Right atrium auricular region (tissue), 2 donors: ENCODE results near the gene TMEM109. TPM values are rescaled to one million over a fixed set of nuclear protein-coding genes. Genes with fewer than 3 reads are reported as not detected.

Experiments
- DNase-seq: peaks from one replicate; pipeline ENCODE4 v3.0.0-alpha.2; 2019; ENCODE audit warnings: low spot score
- H3K27ac ChIP-seq, 2 donors: fragments of 200-600 bp; sonication (generic); 1 replicate in 1 of 2; 2 replicates in 1 of 2; pipeline ENCODE4 v1.5.1; 2016 to 2019
- H3K27me3 ChIP-seq, 2 donors: fragments of 200-600 bp; sonication (generic); one replicate each; pipeline versions ENCODE4 v1.5.1 to v1.6.0; 2017 to 2019
- H3K36me3 ChIP-seq: fragments of 200-600 bp; sonication (generic); one replicate; pipeline ENCODE4 v1.5.1; 2016
- H3K4me1 ChIP-seq, 2 donors: fragments of 200-600 bp; sonication (generic); one replicate each; pipeline versions ENCODE4 v1.5.1 to v1.6.0; 2017 to 2019
- H3K4me3 ChIP-seq, 2 donors: fragments of 200-600 bp; sonication (generic); 1 replicate in 1 of 2; 2 replicates in 1 of 2; pipeline ENCODE4 v1.5.1; 2017 to 2019; ENCODE audit warnings: mild to moderate bottlenecking in 1 of 2, moderate library complexity in 1 of 2
- H3K9me3 ChIP-seq, 2 donors: fragments of 200-600 bp; sonication (generic); one replicate each; pipeline ENCODE4 v1.5.1; 2019
- total RNA-seq, 2 donors: library from RNA; depleted of rRNA; stranded (reverse); fragments of >200 nt; gene quantifications; one replicate each; pipeline ENCODE4 v1.1.0, GENCODE V29; 2016
- TF ChIP-seq, protein P1 (sequence below), 2 donors: fragments of 200-600 bp; sonication (generic); IDR thresholded peaks; one replicate each; pipeline ENCODE4 v1.5.1; 2019; ENCODE audit warnings: antibody characterized with exemption in 2 of 2

TMEM109 gene
- total RNA-seq, 2 donors from 2014 or later = 119 to 124 TPM

DNA sequence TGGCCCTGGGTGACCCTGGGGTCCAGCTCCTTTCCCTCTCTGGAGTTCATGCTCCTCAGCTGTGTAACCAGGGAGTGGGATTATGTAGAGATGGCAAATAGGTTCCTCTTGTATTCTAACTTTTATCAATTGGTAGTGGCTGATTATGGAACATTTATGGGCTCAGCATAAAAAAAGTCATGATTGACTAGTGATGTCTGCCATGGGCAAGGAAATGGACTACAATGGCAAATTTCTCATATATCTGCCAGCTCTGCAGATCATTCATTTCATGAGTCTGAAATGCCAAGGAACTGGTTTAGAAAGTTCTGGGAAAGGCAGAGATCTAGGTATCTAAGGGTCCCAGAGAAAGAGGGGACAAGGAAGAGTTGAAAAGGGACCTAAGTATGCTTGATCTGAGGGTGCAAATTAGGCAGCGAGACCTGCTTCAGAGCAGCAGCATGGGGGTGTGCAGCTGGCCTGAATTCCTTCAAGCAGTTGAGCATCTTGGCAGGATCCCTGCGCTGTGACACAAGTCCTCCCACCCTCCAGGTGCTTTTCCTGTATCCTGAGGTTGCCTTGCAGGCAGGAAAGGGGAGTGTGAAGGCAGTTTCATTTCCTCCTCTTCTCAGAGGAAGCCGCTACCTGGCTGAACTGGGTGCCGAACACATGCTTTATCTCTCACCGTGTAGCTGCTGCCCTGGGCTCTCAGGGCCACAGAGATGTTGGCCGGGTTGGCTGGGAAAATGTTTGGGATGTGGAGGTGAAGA is 27.6 kb downstream of the TMEM109 start:
- H3K9me3 ChIP-seq = no peaks in the 10 kb centered on the region
- peaks cover 8% of the 10 kb centered on the region for H3K36me3 ChIP-seq
- peaks cover 0 to 8% of the 10 kb centered on the region in 2 donors for H3K4me1 ChIP-seq
- TF ChIP-seq, protein P1, sequence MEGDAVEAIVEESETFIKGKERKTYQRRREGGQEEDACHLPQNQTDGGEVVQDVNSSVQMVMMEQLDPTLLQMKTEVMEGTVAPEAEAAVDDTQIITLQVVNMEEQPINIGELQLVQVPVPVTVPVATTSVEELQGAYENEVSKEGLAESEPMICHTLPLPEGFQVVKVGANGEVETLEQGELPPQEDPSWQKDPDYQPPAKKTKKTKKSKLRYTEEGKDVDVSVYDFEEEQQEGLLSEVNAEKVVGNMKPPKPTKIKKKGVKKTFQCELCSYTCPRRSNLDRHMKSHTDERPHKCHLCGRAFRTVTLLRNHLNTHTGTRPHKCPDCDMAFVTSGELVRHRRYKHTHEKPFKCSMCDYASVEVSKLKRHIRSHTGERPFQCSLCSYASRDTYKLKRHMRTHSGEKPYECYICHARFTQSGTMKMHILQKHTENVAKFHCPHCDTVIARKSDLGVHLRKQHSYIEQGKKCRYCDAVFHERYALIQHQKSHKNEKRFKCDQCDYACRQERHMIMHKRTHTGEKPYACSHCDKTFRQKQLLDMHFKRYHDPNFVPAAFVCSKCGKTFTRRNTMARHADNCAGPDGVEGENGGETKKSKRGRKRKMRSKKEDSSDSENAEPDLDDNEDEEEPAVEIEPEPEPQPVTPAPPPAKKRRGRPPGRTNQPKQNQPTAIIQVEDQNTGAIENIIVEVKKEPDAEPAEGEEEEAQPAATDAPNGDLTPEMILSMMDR (IDR thresholded peaks at IDR 0.05) = no peak
- no peak for DNase-seq
- H3K27me3 ChIP-seq = no peaks in the 10 kb centered on the region
- H3K27ac ChIP-seq = no peak overlapping the region
- no peak overlapping the region for H3K4me3 ChIP-seq

GRCh38 chr11:60942219-60942618 is 28.3 kb downstream of the TMEM109 start:
- no peak for DNase-seq
- no peaks in the 10 kb centered on the region for H3K27me3 ChIP-seq
- H3K9me3 ChIP-seq = no peaks in the 10 kb centered on the region
- H3K36me3 ChIP-seq = peaks cover 8% of the 10 kb centered on the region
- H3K4me1 ChIP-seq = peaks cover 0 to 3% of the 10 kb centered on the region in 2 donors
- no peak overlapping the region for H3K27ac ChIP-seq
- no peak overlapping the region for H3K4me3 ChIP-seq
- TF ChIP-seq, protein P1 (IDR thresholded peaks at IDR 0.05) = no peak

GRCh38 chr11:60942970-60943565 is 29.1 kb downstream of the TMEM109 start:
- Histone ChIP-seq H3K4me1 (peaks cover 0 to 3% of the 10 kb centered on the region in 2 donors), H3K27me3 (no peaks in the 10 kb centered on the region), H3K4me3 (no peak overlapping the region), H3K9me3 (no peaks in the 10 kb centered on the region), H3K36me3 (peaks cover 8% of the 10 kb centered on the region), H3K27ac (no peak overlapping the region)
- no peak for DNase-seq
- TF ChIP-seq, protein P1 (IDR thresholded peaks at IDR 0.05) = no peak

GRCh38 chr11:60944490-60945294 is 30.7 kb downstream of the TMEM109 start:
- Histone ChIP-seq H3K9me3 (no peaks in the 10 kb centered on the region), H3K27ac (no peak overlapping the region), H3K4me3 (no peak overlapping the region), H3K27me3 (no peaks in the 10 kb centered on the region), H3K36me3 (peaks cover 5% of the 10 kb centered on the region), H3K4me1 (peaks cover 0 to 6% of the 10 kb centered on the region in 2 donors)
- TF ChIP-seq, protein P1 (IDR thresholded peaks at IDR 0.05) = no peak
- no peak for DNase-seq

DNA sequence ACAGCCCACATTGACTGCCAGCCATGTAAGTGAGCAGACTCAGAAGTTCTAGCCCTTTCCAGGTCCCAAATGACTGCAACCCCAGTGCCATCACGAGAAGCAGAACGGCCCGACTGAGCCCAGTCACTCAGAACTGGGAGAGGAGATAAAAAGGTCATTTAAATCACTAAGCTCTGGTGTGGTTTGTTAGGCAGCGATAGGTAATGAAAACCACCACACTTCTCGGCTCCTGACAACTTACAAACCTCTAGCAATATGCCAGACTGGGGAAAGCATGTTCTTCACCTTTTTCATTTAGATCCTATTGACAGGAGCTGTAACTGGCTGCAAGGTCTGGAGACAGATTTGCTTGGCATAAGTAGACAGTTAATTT is 31.3 kb downstream of the TMEM109 start:
- Histone ChIP-seq H3K4me3 (no peak overlapping the region), H3K27me3 (no peaks in the 10 kb centered on the region), H3K9me3 (no peaks in the 10 kb centered on the region), H3K27ac (no peak overlapping the region), H3K4me1 (peaks cover 0 to 11% of the 10 kb centered on the region in 2 donors), H3K36me3 (peaks cover 5% of the 10 kb centered on the region)
- no peak for DNase-seq
- TF ChIP-seq, protein P1 (IDR thresholded peaks at IDR 0.05) = no peak
